K562 (cell line): ENCODE data around the gene SPTLC3. TPM values are rescaled to one million over a fixed set of nuclear protein-coding genes. Genes with fewer than 3 reads are reported as not detected.

ENCODE experiments used
- ATAC-seq: fragments of 200-7000 bp; cut with Tn5 transposase; 3 replicates; pipeline ENCODE4 v1.9.1; 2020; ENCODE audit warnings: moderate library complexity
- BruUV-seq: library from RNA; stranded (reverse); fragments of 400-500 nt; replicated peaks from 2 replicates; lab custom pipeline; 2021; lab: Mats Ljungman, UMichigan
- CTCF ChIA-PET: fragments of 300-600 bp; formaldehyde crosslinking; extraction: SDS; loops from one replicate; lab custom pipeline; 2021; ENCODE audit warnings: low intra/inter-chr PET ratio; lab: Yijun Ruan, JAX
- POLR2A ChIA-PET: fragments of 300-600, 350-650 bp; sonication (Branson Sonifier 250); formaldehyde crosslinking; extraction: SDS; loops from one replicate; lab custom pipeline; 2021; ENCODE audit warnings: antibody characterized with exemption, inconsistent platforms; lab: Yijun Ruan, JAX
- DNase-seq, 4 experiments: peaks; one replicate each; pipeline versions ENCODE4 v3.0.0 to v3.0.0-alpha.2; 2011 to 2018; ENCODE audit warnings: low spot score in 3 of 4, mixed read lengths in 3 of 4; ENCODE audit errors: extremely low read depth in 1 of 4
- FAIRE-seq: peaks from 2 replicates; lab custom pipeline; 2011; peaks lifted over from hg19 to GRCh38; lab: Jason Lieb, UNC
- H2AFZ ChIP-seq: 2 replicates; pipeline ENCODE4 v1.6.0; 2011; ENCODE audit warnings: low read depth, low read length, control low read depth, inconsistent platforms
- H3K27ac ChIP-seq: fragments of 200-600 bp; 3 replicates; pipeline ENCODE4 v1.8.0; 2011; ENCODE audit warnings: low read depth, mild to moderate bottlenecking, control low read depth, inconsistent platforms, low read length, moderate library complexity, mixed read lengths; ENCODE audit errors: extremely low read depth
- H3K27me3 ChIP-seq, 2 experiments: fragments of 300-600 bp in 1 of 2; 2 replicates in 1 of 2; 3 replicates in 1 of 2; pipeline versions ENCODE4 v1.6.0 to v1.8.0; 2011; ENCODE audit warnings: inconsistent platforms in 2 of 2, low read length in 2 of 2, mild to moderate bottlenecking in 1 of 2, mixed read lengths in 1 of 2, moderate library complexity in 1 of 2; ENCODE audit not compliant: control insufficient read depth in 2 of 2, insufficient read depth in 2 of 2
- H3K36me3 ChIP-seq: fragments of 300-600 bp; 3 replicates; pipeline ENCODE4 v1.8.0; 2011; ENCODE audit warnings: mild to moderate bottlenecking, low read length, inconsistent platforms; ENCODE audit not compliant: control insufficient read depth, insufficient read depth
- H3K4me1 ChIP-seq, 2 experiments: fragments of 200-600 bp in 1 of 2; replicated peaks in 1 of 2; 2 replicates in 1 of 2; 3 replicates in 1 of 2; pipeline versions ENCODE4 v1.5.1 to v1.8.0; 2011; ENCODE audit warnings: inconsistent platforms in 2 of 2, low read length in 2 of 2, mild to moderate bottlenecking in 1 of 2, mixed read lengths in 1 of 2, moderate library complexity in 1 of 2; ENCODE audit not compliant: control insufficient read depth in 2 of 2, insufficient read depth in 2 of 2
- H3K4me2 ChIP-seq: 2 replicates; pipeline ENCODE4 v1.6.1; 2011; ENCODE audit warnings: low read length, control low read depth, inconsistent platforms, mixed read lengths; ENCODE audit not compliant: insufficient read depth
- H3K4me3 ChIP-seq: fragments of 200-600 bp; sonication (generic), shearing (Covaris generic); 2 replicates; pipeline ENCODE4 v1.5.1; 2016; ENCODE audit warnings: control low read depth, inconsistent platforms
- H3K79me2 ChIP-seq: fragments of 200-600 bp; 3 replicates; pipeline ENCODE4 v1.8.0; 2011; ENCODE audit warnings: low read length, inconsistent platforms; ENCODE audit not compliant: control insufficient read depth, insufficient read depth
- H3K9ac ChIP-seq, 2 experiments: 2 replicates each; pipeline versions ENCODE4 v1.6.0 to v1.6.1; 2011; ENCODE audit warnings: low read depth in 2 of 2, low read length in 2 of 2, control low read depth in 1 of 2, inconsistent platforms in 1 of 2, mild to moderate bottlenecking in 1 of 2, mixed read lengths in 1 of 2; ENCODE audit not compliant: insufficient read depth in 1 of 2
- H3K9me1 ChIP-seq: one replicate; pipeline ENCODE4 v1.6.0; 2011; ENCODE audit warnings: inconsistent platforms, mild to moderate bottlenecking, low read length, moderate library complexity; ENCODE audit not compliant: control insufficient read depth, insufficient read depth
- H3K9me3 ChIP-seq: replicated peaks from 2 replicates; pipeline ENCODE4 v1.5.1; 2011; ENCODE audit warnings: low read depth, low read length, inconsistent platforms; ENCODE audit not compliant: control insufficient read depth, insufficient read depth
- H4K20me1 ChIP-seq: replicated peaks from 2 replicates; pipeline ENCODE4 v1.6.1; 2011; ENCODE audit warnings: low read length, inconsistent platforms, mixed read lengths; ENCODE audit not compliant: control insufficient read depth, insufficient read depth
- CBX2 ChIP-seq: fragments of 200-600 bp; sonication (generic); IDR thresholded peaks from one replicate; pipeline ENCODE4 v1.6.1; 2012; ENCODE audit warnings: mild to moderate bottlenecking, low read length, inconsistent platforms; ENCODE audit not compliant: insufficient read depth, poor library complexity, severe bottlenecking
- WGBS: fragments of 100-300 bp; shearing (Covaris generic); methylation state at CpG from one replicate; pipeline ENCODE4 v1.1.6; 2016; ENCODE audit warnings: low coverage, mixed read lengths; ENCODE audit not compliant: insufficient coverage; ENCODE audit errors: missing lambda C conversion rate; 5-methylcytosine and 5-hydroxymethylcytosine counted together
- in situ Hi-C: fragments of 300-500 bp; cut with MboI; formaldehyde crosslinking; loops from 4 replicates; pipeline ENCODE4 v1.15.0; 2018; ENCODE audit warnings: inconsistent platforms, mixed read lengths
- intact Hi-C: fragments of 100-400 bp; cut with micrococcal nuclease; formaldehyde crosslinking; loops from 2 replicates; pipeline ENCODE4 v1.14.2; 2022
- polyA plus RNA-seq, 8 experiments: library from polyadenylated mRNA; depleted of rRNA in 4 of 8; stranded (reverse) in 5 of 8; unstranded in 3 of 8; fragments of >200 nt; fragmentation: Nextera tagmentation in 2 of 8; fragmentation: Illumina TruSeq in 1 of 8; extraction: Ambion mirVana in 2 of 8; extraction: Trizol in 1 of 8; gene quantifications; 2 replicates each; pipeline versions ENCODE4 v1.2.1 to v1.2.3, GENCODE V29; 2011 to 2014; ENCODE audit warnings: inconsistent platforms in 1 of 8, missing spikeins in 1 of 8
- total RNA-seq, 7 experiments: library from RNA; depleted of rRNA in 6 of 7; stranded (reverse); fragments of >200 nt in 6 of 7; fragmentation: Illumina TruSeq in 2 of 7; extraction: Trizol in 2 of 7; gene quantifications; 2 replicates each; pipeline versions ENCODE4 v1.2.1 to v1.2.3, GENCODE V29; 2011 to 2021; ENCODE audit warnings: low replicate concordance in 1 of 7
- TF ChIP-seq, protein P1 (sequence below): fragments of 200-800 bp; sonication (Bioruptor generic); IDR thresholded peaks from 2 replicates; pipeline ENCODE4 v1.6.1; 2017; ENCODE audit warnings: missing genetic modification characterization, missing compliant biosample characterization
- TF ChIP-seq, protein P2 (sequence below): fragments of 450-650 bp; IDR thresholded peaks from 2 replicates; pipeline ENCODE4 v1.6.1; 2016; ENCODE audit warnings: antibody characterized with exemption
- TF ChIP-seq, protein P3 (sequence below), 2 experiments: IDR thresholded peaks; 2 replicates each; pipeline ENCODE4 v1.6.1; 2011; ENCODE audit warnings: borderline replicate concordance in 1 of 2, control low read depth in 1 of 2, low read depth in 1 of 2, low read length in 1 of 2, mild to moderate bottlenecking in 1 of 2, mixed read lengths in 1 of 2, moderate library complexity in 1 of 2; ENCODE audit not compliant: insufficient read depth in 1 of 2, insufficient read length in 1 of 2, poor library complexity in 1 of 2, severe bottlenecking in 1 of 2; ENCODE audit errors: extremely low read depth in 1 of 2

The SPTLC3 gene
- total and polyA plus RNA-seq, 9 of the 15 experiments (the other 6 are each of a cell fraction or from before 2014, with no cell fraction given) = not detected

DNA sequence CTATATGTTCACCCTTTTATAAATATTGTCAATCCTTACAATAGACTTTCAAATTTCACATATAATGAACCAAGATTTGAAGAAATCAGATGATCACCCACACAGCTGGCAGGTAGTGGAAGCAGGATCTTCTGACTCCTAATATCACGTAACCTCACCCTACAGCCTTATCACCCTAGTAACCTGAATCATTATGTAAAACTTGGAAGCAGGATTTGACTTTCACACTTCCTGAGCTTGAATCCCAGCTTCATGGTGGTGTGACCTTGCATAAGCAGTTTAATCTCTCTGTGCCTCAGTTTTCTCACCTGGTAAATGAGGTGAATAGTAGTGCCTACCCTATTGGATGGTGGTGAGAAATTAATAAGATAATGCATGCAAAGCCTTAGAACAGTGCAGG, 16.4 kb downstream of the SPTLC3 start:
- FAIRE-seq (no peak), ATAC-seq (no peak), DNase-seq (no peak)
- Histone ChIP-seq H3K9me3 (no peaks in the 10 kb centered on the region), H3K36me3 (no peaks in the 10 kb centered on the region), H3K27me3 (no peaks in the 10 kb centered on the region), H3K27ac (no peak overlapping the region), H3K9ac (no peak overlapping the region), H3K79me2 (no peaks in the 10 kb centered on the region), H4K20me1 (no peaks in the 10 kb centered on the region), H3K9me1 (no peaks in the 10 kb centered on the region), H3K4me2 (no peak overlapping the region), H2AFZ (no peak overlapping the region)
- no CpG with 5 or more reads among the region's 1 CpG for WGBS
- no TSS peak for BruUV-seq
- in situ Hi-C loops = no loop called here
- ChIA-PET CTCF (no interaction called here), POLR2A (no interaction called here)
- intact Hi-C loops = no loop called here
- TF ChIP-seq CBX2 = no peak
- TF ChIP-seq, all 486 proteins: peak for 0
- H3K4me3 ChIP-seq = no peak overlapping the region
- no peaks in the 10 kb centered on the region for H3K4me1 ChIP-seq

DNA sequence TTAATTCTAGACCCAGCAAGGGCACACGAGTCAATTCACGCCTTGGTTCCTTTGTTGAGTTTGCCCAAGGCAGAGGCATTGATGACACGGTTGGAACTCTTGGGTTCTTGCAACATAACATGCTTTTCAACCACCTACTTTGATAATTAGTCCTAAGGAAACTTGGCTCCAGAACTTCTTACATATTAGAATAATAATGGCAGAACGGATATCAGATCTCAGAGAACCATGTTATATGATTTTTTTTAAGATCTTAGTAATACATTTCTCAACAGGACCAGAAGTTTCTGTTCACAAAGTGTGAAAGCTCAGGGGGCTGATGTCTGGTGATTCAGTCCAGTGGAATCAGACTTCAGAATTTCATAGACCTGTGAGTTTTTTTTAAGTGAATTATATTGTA, 19.2 kb downstream of the SPTLC3 start:
- H3K9me1 ChIP-seq = no peaks in the 10 kb centered on the region
- ChIA-PET POLR2A (no interaction called here), CTCF (no interaction called here)
- H3K4me2 ChIP-seq = no peak overlapping the region
- in situ Hi-C loops (no loop called here), intact Hi-C loops (no loop called here)
- H3K9me3 ChIP-seq = no peaks in the 10 kb centered on the region
- no peaks in the 10 kb centered on the region for H3K27me3 ChIP-seq
- H3K9ac ChIP-seq = no peak overlapping the region
- no peak overlapping the region for H3K4me3 ChIP-seq
- no peak for DNase-seq
- no peaks in the 10 kb centered on the region for H3K4me1 ChIP-seq
- H2AFZ ChIP-seq = no peak overlapping the region
- no peaks in the 10 kb centered on the region for H3K36me3 ChIP-seq
- H3K27ac ChIP-seq = no peak overlapping the region
- BruUV-seq = no TSS peak
- TF ChIP-seq, protein P1, sequence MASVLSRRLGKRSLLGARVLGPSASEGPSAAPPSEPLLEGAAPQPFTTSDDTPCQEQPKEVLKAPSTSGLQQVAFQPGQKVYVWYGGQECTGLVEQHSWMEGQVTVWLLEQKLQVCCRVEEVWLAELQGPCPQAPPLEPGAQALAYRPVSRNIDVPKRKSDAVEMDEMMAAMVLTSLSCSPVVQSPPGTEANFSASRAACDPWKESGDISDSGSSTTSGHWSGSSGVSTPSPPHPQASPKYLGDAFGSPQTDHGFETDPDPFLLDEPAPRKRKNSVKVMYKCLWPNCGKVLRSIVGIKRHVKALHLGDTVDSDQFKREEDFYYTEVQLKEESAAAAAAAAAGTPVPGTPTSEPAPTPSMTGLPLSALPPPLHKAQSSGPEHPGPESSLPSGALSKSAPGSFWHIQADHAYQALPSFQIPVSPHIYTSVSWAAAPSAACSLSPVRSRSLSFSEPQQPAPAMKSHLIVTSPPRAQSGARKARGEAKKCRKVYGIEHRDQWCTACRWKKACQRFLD (CRISPR knock-in tag) = no peak
- TF ChIP-seq, protein P2, sequence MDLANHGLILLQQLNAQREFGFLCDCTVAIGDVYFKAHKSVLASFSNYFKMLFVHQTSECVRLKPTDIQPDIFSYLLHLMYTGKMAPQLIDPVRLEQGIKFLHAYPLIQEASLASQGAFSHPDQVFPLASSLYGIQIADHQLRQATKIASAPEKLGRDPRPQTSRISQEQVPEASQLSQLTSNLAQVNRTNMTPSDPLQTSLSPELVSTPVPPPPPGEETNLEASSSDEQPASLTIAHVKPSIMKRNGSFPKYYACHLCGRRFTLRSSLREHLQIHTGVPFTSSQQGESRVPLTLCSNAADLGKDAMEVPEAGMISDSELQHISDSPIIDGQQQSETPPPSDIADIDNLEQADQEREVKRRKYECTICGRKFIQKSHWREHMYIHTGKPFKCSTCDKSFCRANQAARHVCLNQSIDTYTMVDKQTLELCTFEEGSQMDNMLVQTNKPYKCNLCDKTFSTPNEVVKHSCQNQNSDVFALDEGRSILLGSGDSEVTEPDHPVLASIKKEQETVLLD = no peak
- TF ChIP-seq, protein P3, sequence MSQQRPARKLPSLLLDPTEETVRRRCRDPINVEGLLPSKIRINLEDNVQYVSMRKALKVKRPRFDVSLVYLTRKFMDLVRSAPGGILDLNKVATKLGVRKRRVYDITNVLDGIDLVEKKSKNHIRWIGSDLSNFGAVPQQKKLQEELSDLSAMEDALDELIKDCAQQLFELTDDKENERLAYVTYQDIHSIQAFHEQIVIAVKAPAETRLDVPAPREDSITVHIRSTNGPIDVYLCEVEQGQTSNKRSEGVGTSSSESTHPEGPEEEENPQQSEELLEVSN (IDR thresholded peaks at IDR 0.05; ENCODE audit: borderline replicate concordance in 1 of 2, extremely low read depth in 1 of 2, insufficient read depth in 1 of 2, insufficient read length in 1 of 2, low read depth in 1 of 2, low read length in 1 of 2, poor library complexity in 1 of 2, severe bottlenecking in 1 of 2) = no peak
- TF ChIP-seq, all 486 proteins: peak for 0
- no peaks in the 10 kb centered on the region for H3K79me2 ChIP-seq
- WGBS = 0% methylated on average over 4 of the region's 4 CpGs
- ATAC-seq (no peak), FAIRE-seq (no peak)
- H4K20me1 ChIP-seq = no peaks in the 10 kb centered on the region
